Transverse colon (tissue), 3 donors: ENCODE measurements around the gene TBC1D16.
A peak's percentile ranks its signal among the peaks of the same experiment; 100 is the strongest.

Experiments
- CTCF ChIP-seq, 5 experiments: fragments of 200-600 bp in 3 of 5; fragments of 450-650 bp in 2 of 5; sonication (generic) in 3 of 5; IDR thresholded peaks; 1 replicate in 2 of 5; 2 replicates in 3 of 5; pipeline ENCODE4 v1.5.1; 2016 to 2017; ENCODE audit warnings: antibody characterized with exemption in 5 of 5, inconsistent platforms in 3 of 5, mild to moderate bottlenecking in 2 of 5, moderate library complexity in 1 of 5
- EP300 ChIP-seq: sonication (generic); formaldehyde crosslinking; IDR thresholded peaks from one replicate; pipeline ENCODE4 v1.6.1; 2017; ENCODE audit warnings: antibody characterized with exemption, low read depth

DNA sequence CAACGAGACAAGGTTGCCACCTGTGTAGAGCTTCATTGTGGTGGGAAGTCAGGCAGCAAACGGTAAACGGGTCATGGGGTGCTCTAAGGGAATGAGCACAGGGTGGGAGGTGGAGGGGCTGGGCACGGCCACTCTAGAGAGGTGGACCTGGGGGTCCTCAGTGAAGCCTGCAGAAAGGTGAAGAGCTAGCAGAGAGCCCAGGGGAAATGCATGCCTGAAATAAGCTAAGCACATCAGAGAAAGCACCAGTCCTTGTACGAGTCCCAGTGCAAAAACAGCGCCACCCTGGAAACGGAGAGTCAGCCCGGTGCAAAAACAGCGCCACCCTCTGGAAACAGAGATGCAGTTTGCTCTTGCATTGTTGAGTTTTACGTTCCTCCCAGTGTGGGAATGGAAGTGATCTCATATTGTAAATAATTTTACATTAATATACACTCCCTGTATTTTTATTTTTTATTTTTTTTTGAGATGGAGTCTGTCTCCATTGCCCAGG lies 65.0 kb downstream of the TBC1D16 start:
- TF ChIP-seq CTCF (IDR thresholded peaks at IDR 0.05), result peak; percentile 20 to 71 (median 46)
- no peak for TF ChIP-seq EP300
